Transverse colon (tissue), 4 donors: Measurements from ENCODE around the gene SEMA3E. TPM values are rescaled to one million over a fixed set of nuclear protein-coding genes. Genes with fewer than 3 reads are reported as not detected.

Experiments used
- DNase-seq: peaks from one replicate; pipeline ENCODE4 v3.0.0-alpha.2; 2019
- H3K27ac ChIP-seq, 4 donors: fragments of 200-600 bp; sonication (generic); 2 replicates each; pipeline ENCODE4 v1.5.1; 2016 to 2018; ENCODE audit warnings: inconsistent platforms in 4 of 4
- H3K27me3 ChIP-seq: fragments of 200-600 bp; sonication (generic); 2 replicates; pipeline ENCODE4 v1.5.1; 2017; ENCODE audit warnings: inconsistent platforms
- H3K36me3 ChIP-seq, 4 donors: fragments of 200-600 bp; sonication (generic); 2 replicates each; pipeline ENCODE4 v1.5.1; 2017 to 2019; ENCODE audit warnings: inconsistent platforms in 4 of 4
- H3K4me1 ChIP-seq, 4 donors: fragments of 200-600 bp; sonication (generic); 2 replicates each; pipeline ENCODE4 v1.5.1; 2017 to 2020; ENCODE audit warnings: inconsistent platforms in 4 of 4
- H3K4me3 ChIP-seq, 4 donors: fragments of 200-600 bp; sonication (generic); 1 replicate in 1 of 4; 2 replicates in 3 of 4; pipeline versions ENCODE4 v1.5.1 to v1.6.1; 2017 to 2019; ENCODE audit warnings: inconsistent platforms in 4 of 4
- H3K9me3 ChIP-seq, 2 donors: fragments of 200-600 bp; sonication (generic); 2 replicates each; pipeline ENCODE4 v1.5.1; 2017 to 2019; ENCODE audit warnings: inconsistent platforms in 2 of 2
- EP300 ChIP-seq: sonication (generic); formaldehyde crosslinking; IDR thresholded peaks from one replicate; pipeline ENCODE4 v1.6.1; 2017; ENCODE audit warnings: antibody characterized with exemption, low read depth
- POLR2A ChIP-seq: fragments of 450-650 bp; IDR thresholded peaks from one replicate; pipeline ENCODE4 v1.6.1; 2016; ENCODE audit warnings: antibody characterized with exemption, mild to moderate bottlenecking, moderate library complexity
- POLR2AphosphoS5 ChIP-seq, 3 donors: sonication (generic); formaldehyde crosslinking; IDR thresholded peaks; one replicate each; pipeline ENCODE4 v1.6.1; 2016; ENCODE audit warnings: antibody characterized with exemption in 3 of 3
- WGBS, 2 donors: methylation state at CpG; one replicate each; pipeline ENCODE4 v1.1.5; 2018; ENCODE audit warnings: low coverage in 1 of 2; 5-methylcytosine and 5-hydroxymethylcytosine counted together
- in situ Hi-C, 4 donors: fragments of 200-750 bp; cut with MboI; loops; one replicate each; pipeline versions ENCODE4 v1.15.0 to v1.15.1; 2017; ENCODE audit warnings: low sequenced_read_pairs in 3 of 4, low pct_ligation_motif_present in 1 of 4, low pct_unique_long_range_greater_than_20kb in 1 of 4
- intact Hi-C: fragments of 100-400 bp; cut with DNase I; formaldehyde crosslinking; loops from one replicate; pipeline ENCODE4 v1.15.1; 2023; ENCODE audit warnings: low total_unique reads
- total RNA-seq, 4 donors: library from RNA; depleted of rRNA; stranded (reverse); fragments of >200 nt; gene quantifications; one replicate each; pipeline ENCODE4 v1.1.0, GENCODE V29; 2016
- TF ChIP-seq, protein P1 (sequence below), 5 experiments: fragments of 200-600 bp in 3 of 5; fragments of 450-650 bp in 2 of 5; sonication (generic) in 3 of 5; IDR thresholded peaks; 1 replicate in 2 of 5; 2 replicates in 3 of 5; pipeline ENCODE4 v1.5.1; 2016 to 2017; ENCODE audit warnings: antibody characterized with exemption in 5 of 5, inconsistent platforms in 3 of 5, mild to moderate bottlenecking in 2 of 5, moderate library complexity in 1 of 5

Gene SEMA3E
- total RNA-seq, 4 donors from 2014 or later: 0.95 to 3.8 (median 1.4) TPM; not detected in 1

DNA sequence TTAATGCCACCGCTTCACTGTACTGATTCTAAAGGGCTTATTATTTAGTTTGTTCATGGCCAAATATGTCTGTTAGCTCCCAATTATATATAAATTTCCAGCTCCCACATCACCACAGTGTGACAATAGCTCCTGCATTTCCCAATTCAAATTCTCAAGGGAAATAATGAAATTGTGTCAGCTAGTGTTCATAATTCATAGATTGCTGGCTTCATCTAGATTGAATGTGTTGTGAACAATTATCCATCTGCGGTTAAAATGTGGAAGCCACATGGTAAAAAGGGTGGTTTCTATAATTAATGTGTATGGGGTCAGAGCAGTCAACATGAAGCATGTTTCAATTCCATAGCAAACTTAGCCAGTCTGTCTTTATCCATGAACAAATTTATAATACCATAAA, 154.3 kb downstream of the SEMA3E start:
- Histone ChIP-seq H3K4me3 (no peak overlapping the region), H3K27me3 (no peaks in the 10 kb centered on the region), H3K9me3 (no peaks in the 10 kb centered on the region), H3K4me1 (no peaks in the 10 kb centered on the region), H3K27ac (no peak overlapping the region), H3K36me3 (no peaks in the 10 kb centered on the region)
- TF ChIP-seq EP300 (no peak), POLR2A (no peak), POLR2AphosphoS5 (IDR thresholded peaks at IDR 0.05) (no peak)
- TF ChIP-seq, protein P1, sequence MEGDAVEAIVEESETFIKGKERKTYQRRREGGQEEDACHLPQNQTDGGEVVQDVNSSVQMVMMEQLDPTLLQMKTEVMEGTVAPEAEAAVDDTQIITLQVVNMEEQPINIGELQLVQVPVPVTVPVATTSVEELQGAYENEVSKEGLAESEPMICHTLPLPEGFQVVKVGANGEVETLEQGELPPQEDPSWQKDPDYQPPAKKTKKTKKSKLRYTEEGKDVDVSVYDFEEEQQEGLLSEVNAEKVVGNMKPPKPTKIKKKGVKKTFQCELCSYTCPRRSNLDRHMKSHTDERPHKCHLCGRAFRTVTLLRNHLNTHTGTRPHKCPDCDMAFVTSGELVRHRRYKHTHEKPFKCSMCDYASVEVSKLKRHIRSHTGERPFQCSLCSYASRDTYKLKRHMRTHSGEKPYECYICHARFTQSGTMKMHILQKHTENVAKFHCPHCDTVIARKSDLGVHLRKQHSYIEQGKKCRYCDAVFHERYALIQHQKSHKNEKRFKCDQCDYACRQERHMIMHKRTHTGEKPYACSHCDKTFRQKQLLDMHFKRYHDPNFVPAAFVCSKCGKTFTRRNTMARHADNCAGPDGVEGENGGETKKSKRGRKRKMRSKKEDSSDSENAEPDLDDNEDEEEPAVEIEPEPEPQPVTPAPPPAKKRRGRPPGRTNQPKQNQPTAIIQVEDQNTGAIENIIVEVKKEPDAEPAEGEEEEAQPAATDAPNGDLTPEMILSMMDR (IDR thresholded peaks at IDR 0.05): no peak
- intact Hi-C loops: no loop called here
- 92 to 100% methylated on average over 2 of the region's 2 CpGs for WGBS, 2 donors
- in situ Hi-C loops: no loop called here
- DNase-seq: no peak

DNA sequence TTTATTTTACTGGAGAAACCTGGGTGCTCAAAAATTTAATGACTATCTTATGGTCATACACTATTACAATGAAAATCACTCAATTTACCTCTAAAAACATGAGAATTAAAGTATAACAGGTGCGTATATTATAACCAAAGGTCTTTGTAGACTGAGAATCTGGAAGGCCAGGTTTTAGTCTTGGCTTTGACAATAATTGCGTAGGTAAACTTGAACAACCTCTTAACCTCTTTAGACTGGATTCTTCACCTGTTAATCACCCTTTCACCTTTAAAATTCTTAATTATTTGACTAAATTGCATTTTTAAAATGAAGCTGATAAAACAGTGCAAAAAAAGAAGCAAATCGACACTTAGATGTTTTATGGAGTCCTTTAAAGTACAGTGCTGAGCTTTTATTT, 156.1 kb downstream of the SEMA3E start:
- no peak for DNase-seq
- no peaks in the 10 kb centered on the region for H3K9me3 ChIP-seq
- H3K27me3 ChIP-seq: no peaks in the 10 kb centered on the region
- H3K27ac ChIP-seq: no peak overlapping the region
- intact Hi-C loops: no loop called here
- H3K4me1 ChIP-seq: no peaks in the 10 kb centered on the region
- 65 to 72% methylated on average over 3 of the region's 3 CpGs for WGBS, 2 donors
- no peaks in the 10 kb centered on the region for H3K36me3 ChIP-seq
- no peak for TF ChIP-seq POLR2A
- TF ChIP-seq POLR2AphosphoS5 (IDR thresholded peaks at IDR 0.05): no peak
- TF ChIP-seq EP300: no peak
- TF ChIP-seq, protein P1 (IDR thresholded peaks at IDR 0.05): no peak
- in situ Hi-C loops: no loop called here
- no peak overlapping the region for H3K4me3 ChIP-seq

DNA sequence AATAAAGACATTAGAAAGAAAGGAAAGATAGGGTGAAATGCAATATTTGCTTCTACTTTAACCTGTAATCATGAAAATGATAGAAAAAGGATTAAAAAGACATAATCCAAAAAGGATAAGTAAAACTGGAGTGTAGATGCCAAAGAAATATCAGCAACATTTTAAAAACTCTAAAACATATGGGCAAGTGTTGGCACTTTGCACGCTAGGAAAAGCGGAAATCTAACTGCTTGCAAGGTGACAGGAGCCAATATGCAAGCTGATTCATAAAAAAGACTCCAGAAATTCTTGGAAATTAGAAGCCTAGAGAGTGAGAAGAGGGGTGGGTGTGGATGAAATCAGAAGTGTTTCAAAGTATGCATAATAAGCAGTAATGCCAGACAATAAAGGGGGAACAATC, 161.1 kb downstream of the SEMA3E start:
- intact Hi-C loops (no loop called here), in situ Hi-C loops (no loop called here)
- no peak overlapping the region for H3K27ac ChIP-seq
- no peaks in the 10 kb centered on the region for H3K9me3 ChIP-seq
- no peak for DNase-seq
- H3K27me3 ChIP-seq: no peaks in the 10 kb centered on the region
- no peak overlapping the region for H3K4me3 ChIP-seq
- H3K36me3 ChIP-seq: no peaks in the 10 kb centered on the region
- no peaks in the 10 kb centered on the region for H3K4me1 ChIP-seq
- no peak for TF ChIP-seq POLR2AphosphoS5 (IDR thresholded peaks at IDR 0.05)
- TF ChIP-seq POLR2A: no peak
- TF ChIP-seq, protein P1 (IDR thresholded peaks at IDR 0.05): no peak
- TF ChIP-seq EP300: no peak
- 80 to 81% methylated on average over 2 of the region's 2 CpGs for WGBS, 2 donors

DNA sequence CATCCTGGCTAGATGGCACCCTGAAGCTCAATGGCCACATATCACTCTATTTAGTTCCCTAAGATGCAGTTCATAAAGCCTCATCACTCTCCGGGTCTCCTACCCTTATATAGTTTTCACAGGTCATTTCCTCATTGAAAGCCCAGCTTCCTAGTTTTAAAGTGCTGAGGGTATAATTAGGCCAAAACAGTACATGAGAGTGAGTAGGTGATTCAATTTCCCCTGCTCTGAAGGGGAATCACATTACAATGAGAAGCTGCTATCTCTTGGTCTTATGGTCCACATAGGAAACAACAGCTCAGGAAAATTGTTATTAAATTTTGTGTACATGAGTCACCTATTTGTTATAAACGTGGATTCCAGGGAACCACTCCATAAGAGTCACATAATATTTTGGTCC, 162.0 kb downstream of the SEMA3E start:
- Histone ChIP-seq H3K9me3 (no peaks in the 10 kb centered on the region), H3K27ac (no peak overlapping the region), H3K27me3 (no peaks in the 10 kb centered on the region), H3K4me3 (no peak overlapping the region), H3K4me1 (no peaks in the 10 kb centered on the region), H3K36me3 (no peaks in the 10 kb centered on the region)
- DNase-seq: no peak
- WGBS, 2 donors: 50 to 57% methylated on average over 1 to 2 of the region's 2 CpGs
- no peak for TF ChIP-seq POLR2AphosphoS5 (IDR thresholded peaks at IDR 0.05)
- no peak for TF ChIP-seq EP300
- TF ChIP-seq POLR2A: no peak
- TF ChIP-seq, protein P1 (IDR thresholded peaks at IDR 0.05): no peak
- in situ Hi-C loops: no loop called here
- intact Hi-C loops: no loop called here
